Epithelial cell of proximal tubule (primary cell): ENCODE measurements around the gene CACNB2. TPM values are rescaled to one million over a fixed set of nuclear protein-coding genes. Genes with fewer than 3 reads are reported as not detected.

ENCODE experiments used
- DNase-seq: peaks from one replicate; pipeline ENCODE4 v3.0.0-alpha.2; 2011; ENCODE audit warnings: low read depth
- H3K4me3 ChIP-seq: 2 replicates; pipeline ENCODE4 v1.5.1; 2011; ENCODE audit warnings: low read depth, mild to moderate bottlenecking, low read length
- CTCF ChIP-seq: conservative IDR thresholded peaks from 2 replicates; pipeline ENCODE4 v1.5.1; 2012; ENCODE audit warnings: low read depth, mild to moderate bottlenecking, low read length
- total RNA-seq: library from RNA; depleted of rRNA; stranded (reverse); fragments of >200 nt; gene quantifications from 2 replicates; pipeline ENCODE4 v1.2.3, GENCODE V29; 2015

CACNB2 gene
- total RNA-seq, 1 donor from 2014 or later, result not detected

- no peak for TF ChIP-seq CTCF
- no peak overlapping the region for H3K4me3 ChIP-seq
- DNase-seq, result no peak
Measured at GRCh38 chr10:18158773-18159265, 18.6 kb downstream of the CACNB2 start.

DNA sequence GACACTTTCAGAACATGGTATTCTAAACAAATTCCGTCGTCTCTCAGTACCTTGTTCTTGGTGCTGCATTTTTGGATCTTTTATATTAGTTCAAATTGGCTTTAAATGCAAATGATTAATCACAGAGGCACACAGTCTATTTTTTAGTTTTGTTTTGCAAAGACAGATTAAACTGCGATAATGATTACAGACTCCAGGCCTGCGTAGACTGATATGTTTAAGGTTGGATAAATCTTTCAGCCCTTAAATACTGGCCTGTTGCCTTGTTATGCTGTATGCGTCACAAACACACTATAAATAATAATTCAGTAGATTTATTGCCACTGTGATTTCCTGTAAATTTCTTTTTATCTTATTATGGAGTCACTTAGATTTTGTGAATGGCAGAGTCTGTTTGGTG, 19.3 kb downstream of the CACNB2 start:
- no peak for DNase-seq
- no peak for TF ChIP-seq CTCF
- H3K4me3 ChIP-seq, result no peak overlapping the region

- no peak for DNase-seq
- H3K4me3 ChIP-seq, result no peak overlapping the region
- TF ChIP-seq CTCF, result no peak
Measured at GRCh38 chr10:18162021-18162627, 21.9 kb downstream of the CACNB2 start.

DNA sequence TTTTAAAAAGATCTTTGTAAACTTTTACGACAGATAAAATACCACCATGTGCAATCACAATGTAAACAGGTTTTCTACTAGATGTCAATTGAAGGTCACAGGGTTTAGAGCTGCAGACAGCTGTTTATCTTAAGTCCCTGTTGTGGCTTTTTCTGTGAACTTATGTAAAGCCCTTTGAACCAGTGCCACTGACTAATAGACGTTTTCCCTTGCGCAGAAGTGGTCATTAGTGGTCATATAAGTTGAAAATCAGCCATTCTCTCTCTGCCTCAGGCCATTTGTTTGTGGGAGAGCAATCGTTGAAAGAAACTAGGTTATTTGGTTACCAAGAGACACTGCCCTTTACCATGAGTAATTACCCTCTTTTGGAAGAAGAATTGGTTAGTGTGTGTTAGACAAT, 23.9 kb downstream of the CACNB2 start:
- TF ChIP-seq CTCF, result no peak
- no peak overlapping the region for H3K4me3 ChIP-seq
- DNase-seq, result no peak

DNA sequence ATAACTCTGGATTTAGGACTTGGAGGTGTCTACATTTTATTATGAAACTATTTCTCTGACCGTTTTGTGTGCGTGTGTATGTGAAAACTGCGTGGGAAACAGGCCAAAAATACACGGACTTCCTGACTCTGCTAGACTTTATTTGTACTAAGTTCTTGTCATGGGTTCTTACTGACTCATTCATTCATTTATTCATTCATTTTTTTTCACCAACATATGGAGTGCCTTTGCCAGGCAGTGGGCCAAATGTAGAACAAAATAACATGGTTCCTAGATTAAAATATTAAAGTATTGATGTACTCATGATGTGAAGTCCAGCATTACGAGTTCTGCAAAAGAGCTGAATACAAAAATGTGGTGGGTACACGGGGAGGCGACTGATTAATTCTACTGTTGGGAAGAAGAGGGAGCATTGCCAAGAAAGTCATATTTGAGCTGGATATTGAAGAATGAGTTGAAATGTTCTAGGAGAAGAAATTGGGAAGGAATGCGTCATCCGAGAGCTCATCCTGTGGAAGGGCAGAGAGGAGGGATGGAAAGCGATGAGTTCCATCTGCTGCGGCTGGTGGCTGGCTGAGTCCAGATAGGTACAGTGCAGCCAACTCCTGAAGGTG, 24.6 kb downstream of the CACNB2 start:
- no peak for DNase-seq
- H3K4me3 ChIP-seq, result no peak overlapping the region
- no peak for TF ChIP-seq CTCF

DNA sequence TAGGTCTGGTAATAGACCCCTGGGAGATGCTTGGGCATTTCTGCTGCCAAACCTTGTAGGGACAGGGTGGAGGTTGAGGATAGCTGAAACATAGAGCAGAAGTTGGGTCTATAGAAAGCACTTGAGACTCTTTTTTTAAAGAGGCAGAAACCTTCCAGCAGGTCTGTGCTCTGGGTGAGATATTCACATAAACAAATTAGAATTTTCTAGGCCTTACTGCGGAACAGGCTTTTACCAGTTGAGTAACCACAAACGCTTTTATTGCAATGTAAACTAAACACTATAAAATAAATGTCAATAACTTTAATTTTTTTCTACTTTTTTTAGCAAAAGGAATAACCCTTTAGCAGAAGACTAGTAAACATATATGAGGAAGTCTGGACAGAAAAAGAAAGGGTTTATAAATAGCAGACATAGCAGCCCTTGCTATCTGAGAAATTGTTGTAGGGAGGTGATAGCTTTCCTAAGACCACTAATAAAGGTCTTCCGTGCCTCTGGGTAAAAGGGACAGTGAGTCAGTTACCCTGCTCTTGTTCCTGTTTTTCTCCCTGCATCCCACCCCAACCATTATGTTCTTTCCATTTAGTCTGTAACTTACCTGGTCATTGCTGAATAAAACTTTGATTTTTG, 38.7 kb downstream of the CACNB2 start:
- TF ChIP-seq CTCF, result no peak
- no peak for DNase-seq
- H3K4me3 ChIP-seq, result no peak overlapping the region
